Gastroesophageal sphincter (tissue), 4 donors: ENCODE measurements around the gene PRMT9. TPM values are rescaled to one million over a fixed set of nuclear protein-coding genes. Genes with fewer than 3 reads are reported as not detected.

Source experiments
- ATAC-seq: fragments of 150-250 bp; one replicate; pipeline ENCODE4 v1.9.1; 2016; ENCODE audit warnings: mild to moderate bottlenecking, moderate library complexity
- H3K27ac ChIP-seq, 4 donors: fragments of 200-600 bp; sonication (generic) in 3 of 4; 1 replicate in 3 of 4; 2 replicates in 1 of 4; pipeline ENCODE4 v1.5.1; 2016 to 2019
- H3K27me3 ChIP-seq: fragments of 200-600 bp; sonication (generic); one replicate; pipeline ENCODE4 v1.5.1; 2019
- H3K36me3 ChIP-seq, 2 donors: fragments of 200-600 bp; sonication (generic); one replicate each; pipeline ENCODE4 v1.5.1; 2019; ENCODE audit warnings: control low read depth in 1 of 2
- H3K4me1 ChIP-seq, 3 donors: fragments of 200-600 bp; sonication (generic); 1 replicate in 2 of 3; 2 replicates in 1 of 3; pipeline ENCODE4 v1.5.1; 2016 to 2019; ENCODE audit warnings: control low read depth in 2 of 3
- H3K4me3 ChIP-seq, 2 donors: fragments of 200-600 bp; sonication (generic); one replicate each; pipeline ENCODE4 v1.5.1; 2019; ENCODE audit warnings: mild to moderate bottlenecking in 1 of 2, moderate library complexity in 1 of 2
- H3K9me3 ChIP-seq, 3 donors: fragments of 200-600 bp; sonication (generic); one replicate each; pipeline ENCODE4 v1.5.1; 2017 to 2019; ENCODE audit warnings: control low read depth in 2 of 3
- EP300 ChIP-seq: sonication (generic); formaldehyde crosslinking; IDR thresholded peaks from one replicate; pipeline ENCODE4 v1.6.1; 2017; ENCODE audit warnings: antibody characterized with exemption, mild to moderate bottlenecking
- POLR2A ChIP-seq, 2 donors: fragments of 450-650 bp; IDR thresholded peaks; one replicate each; pipeline ENCODE4 v1.6.1; 2017; ENCODE audit warnings: antibody characterized with exemption in 2 of 2, mild to moderate bottlenecking in 2 of 2, moderate library complexity in 1 of 2
- POLR2AphosphoS5 ChIP-seq: sonication (generic); formaldehyde crosslinking; IDR thresholded peaks from one replicate; pipeline ENCODE4 v1.6.1; 2017; ENCODE audit warnings: antibody characterized with exemption
- WGBS, 2 donors: methylation state at CpG; one replicate each; pipeline ENCODE4 v1.1.5; 2018; ENCODE audit warnings: low coverage in 1 of 2; 5-methylcytosine and 5-hydroxymethylcytosine counted together
- total RNA-seq, 4 donors: library from RNA; depleted of rRNA; stranded (reverse); fragments of >200 nt; gene quantifications; one replicate each; pipeline ENCODE4 v1.1.0, GENCODE V29; 2016
- TF ChIP-seq, protein P1 (sequence below), 4 experiments: fragments of 200-600 bp in 2 of 4; fragments of 450-650 bp in 2 of 4; sonication (generic) in 1 of 4; IDR thresholded peaks; one replicate each; pipeline ENCODE4 v1.5.1; 2017 to 2019; ENCODE audit warnings: antibody characterized with exemption in 4 of 4, mild to moderate bottlenecking in 2 of 4, moderate library complexity in 2 of 4

The PRMT9 gene
- total RNA-seq, 4 donors from 2014 or later = 5.3 to 10.7 (median 9.0) TPM

DNA sequence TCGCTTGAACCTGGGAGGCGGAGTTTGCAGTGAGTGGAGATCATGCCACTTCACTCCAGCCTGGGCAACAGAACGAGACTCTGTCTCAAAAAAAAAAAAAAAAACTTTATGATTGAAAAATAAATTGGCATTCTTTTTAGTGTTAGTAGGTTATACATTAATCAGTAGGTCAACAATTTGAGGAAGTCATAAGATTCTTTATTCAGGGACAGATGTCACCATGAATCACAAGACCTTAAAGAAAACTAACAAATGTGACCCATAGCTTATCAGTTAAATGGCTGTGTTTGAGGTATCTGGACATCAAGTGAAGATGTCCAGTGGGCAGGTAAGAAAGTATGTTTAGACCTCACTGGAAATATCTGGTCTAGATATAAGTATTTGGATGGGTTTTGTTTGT lies 9.3 kb upstream of the PRMT9 start:
- Histone ChIP-seq H3K4me1 (no peaks in the 10 kb centered on the region), H3K4me3 (no peak overlapping the region), H3K27ac (no peak overlapping the region), H3K36me3 (no peaks in the 10 kb centered on the region), H3K27me3 (no peaks in the 10 kb centered on the region), H3K9me3 (no peaks in the 10 kb centered on the region)
- ATAC-seq = no peak
- 94 to 96% methylated on average over 2 to 3 of the region's 3 CpGs for WGBS, 2 donors
- TF ChIP-seq, protein P1, sequence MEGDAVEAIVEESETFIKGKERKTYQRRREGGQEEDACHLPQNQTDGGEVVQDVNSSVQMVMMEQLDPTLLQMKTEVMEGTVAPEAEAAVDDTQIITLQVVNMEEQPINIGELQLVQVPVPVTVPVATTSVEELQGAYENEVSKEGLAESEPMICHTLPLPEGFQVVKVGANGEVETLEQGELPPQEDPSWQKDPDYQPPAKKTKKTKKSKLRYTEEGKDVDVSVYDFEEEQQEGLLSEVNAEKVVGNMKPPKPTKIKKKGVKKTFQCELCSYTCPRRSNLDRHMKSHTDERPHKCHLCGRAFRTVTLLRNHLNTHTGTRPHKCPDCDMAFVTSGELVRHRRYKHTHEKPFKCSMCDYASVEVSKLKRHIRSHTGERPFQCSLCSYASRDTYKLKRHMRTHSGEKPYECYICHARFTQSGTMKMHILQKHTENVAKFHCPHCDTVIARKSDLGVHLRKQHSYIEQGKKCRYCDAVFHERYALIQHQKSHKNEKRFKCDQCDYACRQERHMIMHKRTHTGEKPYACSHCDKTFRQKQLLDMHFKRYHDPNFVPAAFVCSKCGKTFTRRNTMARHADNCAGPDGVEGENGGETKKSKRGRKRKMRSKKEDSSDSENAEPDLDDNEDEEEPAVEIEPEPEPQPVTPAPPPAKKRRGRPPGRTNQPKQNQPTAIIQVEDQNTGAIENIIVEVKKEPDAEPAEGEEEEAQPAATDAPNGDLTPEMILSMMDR (IDR thresholded peaks at IDR 0.05) = no peak
- no peak for TF ChIP-seq EP300
- TF ChIP-seq POLR2A (IDR thresholded peaks at IDR 0.05) = no peak
- no peak for TF ChIP-seq POLR2AphosphoS5

DNA sequence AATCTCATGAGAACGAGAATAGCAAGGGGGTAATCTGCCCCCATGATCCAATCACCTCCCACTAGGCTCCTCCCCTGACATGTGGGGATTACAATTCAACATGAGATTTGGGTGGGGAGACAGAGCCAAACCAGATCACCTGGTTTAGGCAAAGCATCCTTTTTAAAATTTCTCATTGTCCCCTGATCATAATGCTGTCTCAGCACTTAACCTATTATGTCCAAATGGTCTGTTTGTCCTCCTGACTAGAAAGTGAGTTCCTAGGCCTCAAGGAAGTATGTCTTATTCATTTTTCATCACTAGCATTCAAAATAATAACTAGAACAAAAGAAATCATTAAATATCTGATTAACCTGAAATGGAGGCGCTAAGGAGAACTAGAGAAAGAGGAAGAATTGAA lies 7.9 kb upstream of the PRMT9 start:
- Histone ChIP-seq H3K27ac (no peak overlapping the region), H3K36me3 (no peaks in the 10 kb centered on the region), H3K27me3 (no peaks in the 10 kb centered on the region), H3K4me1 (no peaks in the 10 kb centered on the region), H3K4me3 (no peak overlapping the region), H3K9me3 (no peaks in the 10 kb centered on the region)
- WGBS, 2 donors = 71 to 86% methylated on average over 1 to 2 of the region's 2 CpGs
- no peak for ATAC-seq
- no peak for TF ChIP-seq POLR2A (IDR thresholded peaks at IDR 0.05)
- TF ChIP-seq, protein P1 (IDR thresholded peaks at IDR 0.05) = no peak
- TF ChIP-seq POLR2AphosphoS5 = no peak
- no peak for TF ChIP-seq EP300

DNA sequence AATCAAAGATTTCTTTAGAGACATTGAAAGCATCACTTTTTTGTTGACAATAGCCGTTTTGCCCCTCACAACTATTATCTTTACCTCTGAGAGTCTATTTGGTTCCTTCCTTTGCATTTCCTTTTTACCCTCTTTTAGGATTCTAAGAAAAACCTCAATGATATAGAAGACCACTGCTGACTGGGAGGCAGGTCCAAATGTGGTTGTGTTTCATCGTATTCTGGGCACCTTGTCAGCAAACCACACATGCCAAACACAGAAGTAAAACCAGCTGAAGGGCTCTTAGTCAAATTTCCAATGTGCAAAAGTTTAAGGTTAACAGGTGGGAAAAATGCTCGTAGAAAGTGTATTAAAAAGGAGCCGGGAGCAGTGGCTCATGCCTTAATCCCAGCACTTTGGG lies 5.1 kb upstream of the PRMT9 start:
- 37 to 49% methylated on average over 3 of the region's 4 CpGs for WGBS, 2 donors
- Histone ChIP-seq H3K27ac (no peak overlapping the region), H3K36me3 (no peaks in the 10 kb centered on the region), H3K9me3 (no peaks in the 10 kb centered on the region), H3K27me3 (no peaks in the 10 kb centered on the region), H3K4me3 (no peak overlapping the region), H3K4me1 (peaks cover 0 to 7% (median 4%) of the 10 kb centered on the region in 3 donors)
- TF ChIP-seq EP300 = no peak
- TF ChIP-seq, protein P1 (IDR thresholded peaks at IDR 0.05) = no peak
- TF ChIP-seq POLR2A (IDR thresholded peaks at IDR 0.05) = no peak
- no peak for ATAC-seq

DNA sequence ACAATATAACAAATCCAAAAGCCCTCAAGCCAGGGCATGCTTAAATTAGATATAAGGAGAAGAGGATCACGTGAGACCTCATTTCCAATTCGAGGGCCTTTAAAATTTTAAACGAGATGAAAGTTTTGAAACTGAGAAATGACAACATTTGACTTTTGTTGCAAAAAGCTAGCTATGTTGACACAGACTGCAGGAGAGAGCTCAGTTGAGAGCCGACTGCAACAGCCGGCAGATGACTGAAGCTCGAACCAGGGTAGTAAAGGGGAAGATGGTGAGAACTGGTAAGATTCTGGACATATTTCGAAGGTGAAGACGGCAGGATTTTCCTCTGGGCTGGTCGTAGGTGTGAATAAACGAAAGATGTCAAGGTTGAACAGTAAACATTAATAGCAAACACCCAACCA lies 773 bp downstream of the PRMT9 start:
- no peaks in the 10 kb centered on the region for H3K9me3 ChIP-seq
- WGBS, 2 donors = 0 to 1% methylated on average over 7 to 10 of the region's 10 CpGs
- TF ChIP-seq POLR2A (IDR thresholded peaks at IDR 0.05) (no peak), POLR2AphosphoS5 (peak; percentile 49)
- peaks cover 0 to 36% (median 10%) of the 10 kb centered on the region in 3 donors for H3K4me1 ChIP-seq
- H3K27ac ChIP-seq = peak overlapping the region; percentile 84 to 93 (median 88)
- H3K4me3 ChIP-seq = peak overlapping the region; percentile 69 to 89
- H3K27me3 ChIP-seq = no peaks in the 10 kb centered on the region
- ATAC-seq = peak; percentile 40
- H3K36me3 ChIP-seq = peaks cover 0 to 17% of the 10 kb centered on the region in 2 donors

DNA sequence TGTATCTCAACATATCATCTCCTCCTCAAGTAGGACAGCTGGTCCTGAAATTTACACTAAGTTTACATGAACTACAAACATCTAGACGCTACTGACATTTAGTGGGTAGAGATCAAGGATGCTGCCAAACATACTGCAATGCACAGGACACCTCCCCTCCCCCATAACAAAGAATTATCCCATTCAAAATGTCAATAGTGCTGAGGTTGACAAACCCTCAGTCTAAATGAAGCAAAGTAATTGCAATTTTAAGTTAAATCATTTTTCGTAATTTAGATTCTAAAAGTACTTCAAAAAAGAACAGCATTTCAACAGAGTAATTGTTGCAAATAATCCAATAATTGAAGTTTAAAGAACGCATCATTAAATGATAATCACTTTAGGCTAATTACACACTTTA lies 1.2 kb downstream of the PRMT9 start:
- TF ChIP-seq POLR2AphosphoS5 (no peak), POLR2A (IDR thresholded peaks at IDR 0.05) (no peak), EP300 (no peak)
- TF ChIP-seq, protein P1 (IDR thresholded peaks at IDR 0.05) = no peak
- H3K36me3 ChIP-seq = peaks cover 0 to 17% of the 10 kb centered on the region in 2 donors
- no peaks in the 10 kb centered on the region for H3K9me3 ChIP-seq
- H3K27me3 ChIP-seq = no peaks in the 10 kb centered on the region
- H3K27ac ChIP-seq = peak overlapping the region in 2 of 4 donors; percentile 90 to 93
- ATAC-seq = no peak
- H3K4me1 ChIP-seq = peaks cover 0 to 36% (median 10%) of the 10 kb centered on the region in 3 donors
- 51 to 57% methylated on average over 2 to 3 of the region's 3 CpGs for WGBS, 2 donors
- H3K4me3 ChIP-seq = peak overlapping the region; percentile 69 to 89
